ENCODE data around the gene FGFR2. TPM values are rescaled to one million over a fixed set of nuclear protein-coding genes. Genes with fewer than 3 reads are reported as not detected.

The FGFR2 gene
- total RNA-seq, 1 experiment from 2014 or later: 5.7 TPM

DNA sequence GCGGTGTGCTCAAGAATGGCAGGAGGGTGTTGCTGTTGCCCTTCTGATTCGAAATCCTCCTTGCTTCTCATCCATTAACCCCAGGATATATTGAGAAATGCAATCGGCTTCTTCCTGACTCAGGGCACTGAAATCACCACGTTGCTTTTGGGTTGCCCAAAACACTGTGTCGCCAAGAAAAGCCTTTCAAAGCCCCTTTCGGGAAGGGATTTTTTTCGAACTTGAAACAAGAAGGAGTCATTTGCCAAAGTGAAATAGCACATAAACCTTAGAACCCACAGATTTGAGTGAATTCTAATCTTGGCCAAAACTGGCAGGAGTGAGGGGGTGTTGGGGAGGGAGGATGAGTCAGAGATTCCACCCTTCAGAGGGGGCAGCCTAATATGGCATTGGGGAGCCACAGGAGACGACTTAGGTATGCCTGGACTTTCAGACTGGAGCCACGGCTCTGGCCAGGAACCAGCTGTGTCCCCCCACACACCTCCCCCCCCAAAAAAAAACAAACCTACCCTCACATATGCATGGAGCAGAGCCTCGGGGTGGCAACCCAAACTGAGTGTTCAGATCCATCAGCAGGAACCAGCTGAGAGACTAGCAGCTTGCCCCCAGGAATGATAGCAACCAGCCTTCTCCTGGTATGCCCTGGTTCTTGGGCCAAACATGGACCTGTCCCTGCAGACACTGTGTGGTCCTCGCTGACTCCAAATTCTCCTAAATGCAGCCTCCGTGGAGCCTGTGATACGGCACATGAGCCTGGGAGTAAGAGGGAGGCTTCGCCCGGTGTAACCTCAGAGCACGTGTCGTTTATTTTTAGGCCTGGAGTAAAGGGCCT is 138.4 kb downstream of the FGFR2 start:
- DNase-seq (ENCODE audit: low read depth, low spot score): no peak
- POLR2A ChIA-PET: no interaction called here
- no peaks in the 10 kb centered on the region for H3K36me3 ChIP-seq (ENCODE audit: control insufficient read depth, insufficient read depth, low read length)
- no peaks in the 10 kb centered on the region for H3K27me3 ChIP-seq (ENCODE audit: control insufficient read depth, insufficient read depth, low read length)
- ATAC-seq: no peak
- in situ Hi-C loops (cut with HindIII; ENCODE audit: low pct_unique_long_range_greater_than_20kb, low sequenced_read_pairs) (no loop called here), intact Hi-C loops (cut with micrococcal nuclease; ENCODE audit: unreplicated experiment) (no loop called here)
- H3K4me3 ChIP-seq (ENCODE audit: low read depth in 2 of 2, low read length in 2 of 2): no peak overlapping the region
- H3K4me1 ChIP-seq (ENCODE audit: control insufficient read depth, insufficient read depth, low read length): no peaks in the 10 kb centered on the region
- no peak for TF ChIP-seq POLR2AphosphoS5 (IDR thresholded peaks at IDR 0.05; ENCODE audit: low read depth, low read length)
- TF ChIP-seq SIN3A (IDR thresholded peaks at IDR 0.05; ENCODE audit: borderline replicate concordance, insufficient read depth, low read depth, low read length): no peak
- TF ChIP-seq, protein P1, sequence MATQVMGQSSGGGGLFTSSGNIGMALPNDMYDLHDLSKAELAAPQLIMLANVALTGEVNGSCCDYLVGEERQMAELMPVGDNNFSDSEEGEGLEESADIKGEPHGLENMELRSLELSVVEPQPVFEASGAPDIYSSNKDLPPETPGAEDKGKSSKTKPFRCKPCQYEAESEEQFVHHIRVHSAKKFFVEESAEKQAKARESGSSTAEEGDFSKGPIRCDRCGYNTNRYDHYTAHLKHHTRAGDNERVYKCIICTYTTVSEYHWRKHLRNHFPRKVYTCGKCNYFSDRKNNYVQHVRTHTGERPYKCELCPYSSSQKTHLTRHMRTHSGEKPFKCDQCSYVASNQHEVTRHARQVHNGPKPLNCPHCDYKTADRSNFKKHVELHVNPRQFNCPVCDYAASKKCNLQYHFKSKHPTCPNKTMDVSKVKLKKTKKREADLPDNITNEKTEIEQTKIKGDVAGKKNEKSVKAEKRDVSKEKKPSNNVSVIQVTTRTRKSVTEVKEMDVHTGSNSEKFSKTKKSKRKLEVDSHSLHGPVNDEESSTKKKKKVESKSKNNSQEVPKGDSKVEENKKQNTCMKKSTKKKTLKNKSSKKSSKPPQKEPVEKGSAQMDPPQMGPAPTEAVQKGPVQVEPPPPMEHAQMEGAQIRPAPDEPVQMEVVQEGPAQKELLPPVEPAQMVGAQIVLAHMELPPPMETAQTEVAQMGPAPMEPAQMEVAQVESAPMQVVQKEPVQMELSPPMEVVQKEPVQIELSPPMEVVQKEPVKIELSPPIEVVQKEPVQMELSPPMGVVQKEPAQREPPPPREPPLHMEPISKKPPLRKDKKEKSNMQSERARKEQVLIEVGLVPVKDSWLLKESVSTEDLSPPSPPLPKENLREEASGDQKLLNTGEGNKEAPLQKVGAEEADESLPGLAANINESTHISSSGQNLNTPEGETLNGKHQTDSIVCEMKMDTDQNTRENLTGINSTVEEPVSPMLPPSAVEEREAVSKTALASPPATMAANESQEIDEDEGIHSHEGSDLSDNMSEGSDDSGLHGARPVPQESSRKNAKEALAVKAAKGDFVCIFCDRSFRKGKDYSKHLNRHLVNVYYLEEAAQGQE (IDR thresholded peaks at IDR 0.05; ENCODE audit: insufficient read depth in 1 of 2, low read depth in 2 of 2, low read length in 1 of 2): no peak
- no peak for TF ChIP-seq TCF7L2 (IDR thresholded peaks at IDR 0.05; ENCODE audit: low read depth, low read length)
- no peak for TF ChIP-seq CTCF (IDR thresholded peaks at IDR 0.05)
- BruUV-seq (replicated peaks): no TSS peak
- CTCF ChIA-PET: no interaction called here
- H3K27ac ChIP-seq (ENCODE audit: low read length): no peak overlapping the region
- no peaks in the 10 kb centered on the region for H3K9me3 ChIP-seq (ENCODE audit: control insufficient read depth, insufficient read depth, low read depth, low read length)

DNA sequence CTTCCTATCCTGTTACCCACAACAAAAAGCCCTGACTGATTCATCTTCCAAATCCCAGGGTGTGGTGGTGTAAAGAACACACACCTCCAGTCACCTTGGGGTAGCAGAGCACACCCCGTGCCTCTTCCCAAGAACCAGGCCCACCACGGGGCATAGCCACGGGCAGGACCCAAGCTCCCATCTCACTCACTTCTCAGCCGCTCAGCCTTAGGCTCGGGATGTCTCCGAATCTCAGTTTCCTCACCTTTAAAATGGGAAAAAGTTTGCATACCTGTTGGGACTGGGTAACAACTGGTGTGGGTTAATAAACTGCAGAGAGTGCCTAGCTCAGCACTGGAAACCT is 139.0 kb downstream of the FGFR2 start:
- Histone ChIP-seq H3K9me3 (ENCODE audit: control insufficient read depth, insufficient read depth, low read depth, low read length) (no peaks in the 10 kb centered on the region), H3K36me3 (ENCODE audit: control insufficient read depth, insufficient read depth, low read length) (no peaks in the 10 kb centered on the region), H3K4me1 (ENCODE audit: control insufficient read depth, insufficient read depth, low read length) (no peaks in the 10 kb centered on the region), H3K27ac (ENCODE audit: low read length) (no peak overlapping the region), H3K4me3 (ENCODE audit: low read depth in 2 of 2, low read length in 2 of 2) (no peak overlapping the region), H3K27me3 (ENCODE audit: control insufficient read depth, insufficient read depth, low read length) (no peaks in the 10 kb centered on the region)
- in situ Hi-C loops (cut with HindIII; ENCODE audit: low pct_unique_long_range_greater_than_20kb, low sequenced_read_pairs) (no loop called here), intact Hi-C loops (cut with micrococcal nuclease; ENCODE audit: unreplicated experiment) (no loop called here)
- ATAC-seq (no peak), DNase-seq (ENCODE audit: low read depth, low spot score) (no peak)
- TF ChIP-seq SIN3A (IDR thresholded peaks at IDR 0.05; ENCODE audit: borderline replicate concordance, insufficient read depth, low read depth, low read length) (no peak), CTCF (IDR thresholded peaks at IDR 0.05) (no peak), TCF7L2 (IDR thresholded peaks at IDR 0.05; ENCODE audit: low read depth, low read length) (no peak), POLR2AphosphoS5 (IDR thresholded peaks at IDR 0.05; ENCODE audit: low read depth, low read length) (no peak)
- TF ChIP-seq, protein P1 (IDR thresholded peaks at IDR 0.05; ENCODE audit: insufficient read depth in 1 of 2, low read depth in 2 of 2, low read length in 1 of 2): no peak
- CTCF ChIA-PET: no interaction called here
- BruUV-seq (replicated peaks): no TSS peak
- POLR2A ChIA-PET: no interaction called here

Measured in Panc1 (cell line).